HG02973 (cell line): ENCODE measurements around the gene CLK3.

Experiments used
- ATAC-seq: cut with Tn5 transposase; IDR thresholded peaks from one replicate; pipeline ENCODE4 v1.9.1; 2021; ENCODE audit warnings: moderate library complexity; ENCODE audit not compliant: unreplicated experiment

Gene CLK3

DNA sequence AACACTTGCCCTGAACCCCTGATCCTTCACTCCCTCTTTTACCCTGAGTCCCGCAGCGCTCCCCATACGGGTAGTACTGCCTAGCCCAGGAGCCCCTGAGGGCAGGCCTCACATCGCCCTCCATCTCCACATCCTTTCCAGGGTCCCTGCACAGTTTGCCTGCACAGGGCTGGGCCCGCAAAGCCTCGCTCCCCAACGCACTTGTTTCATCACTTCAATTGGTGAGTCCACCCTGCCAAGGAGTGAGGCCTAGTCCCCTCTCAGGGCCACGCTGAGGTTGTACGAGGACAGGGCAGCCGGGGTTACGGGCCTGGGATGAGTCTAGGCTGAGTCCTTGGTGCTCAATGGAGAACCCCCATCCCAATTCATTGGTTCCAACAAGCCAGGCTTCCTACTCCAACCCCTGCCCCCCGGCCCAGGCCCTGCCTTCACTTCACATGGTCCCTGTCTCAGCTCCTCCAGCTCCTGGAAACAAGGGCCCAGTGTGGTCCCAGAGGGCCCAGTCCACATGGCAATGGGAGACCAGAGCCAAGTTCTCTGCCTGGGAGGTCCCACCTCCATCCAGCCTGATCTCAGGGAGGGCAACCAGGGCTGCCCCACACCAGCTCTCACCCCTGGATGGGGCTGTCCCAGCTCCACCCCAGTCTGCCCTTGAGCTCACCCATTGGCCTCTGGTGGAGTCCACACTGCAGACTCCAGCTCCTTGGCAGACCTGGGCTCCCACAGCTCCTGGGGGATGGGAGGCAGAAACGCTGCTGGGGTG, 12.4 kb upstream of the CLK3 start:
- no peak for ATAC-seq

DNA sequence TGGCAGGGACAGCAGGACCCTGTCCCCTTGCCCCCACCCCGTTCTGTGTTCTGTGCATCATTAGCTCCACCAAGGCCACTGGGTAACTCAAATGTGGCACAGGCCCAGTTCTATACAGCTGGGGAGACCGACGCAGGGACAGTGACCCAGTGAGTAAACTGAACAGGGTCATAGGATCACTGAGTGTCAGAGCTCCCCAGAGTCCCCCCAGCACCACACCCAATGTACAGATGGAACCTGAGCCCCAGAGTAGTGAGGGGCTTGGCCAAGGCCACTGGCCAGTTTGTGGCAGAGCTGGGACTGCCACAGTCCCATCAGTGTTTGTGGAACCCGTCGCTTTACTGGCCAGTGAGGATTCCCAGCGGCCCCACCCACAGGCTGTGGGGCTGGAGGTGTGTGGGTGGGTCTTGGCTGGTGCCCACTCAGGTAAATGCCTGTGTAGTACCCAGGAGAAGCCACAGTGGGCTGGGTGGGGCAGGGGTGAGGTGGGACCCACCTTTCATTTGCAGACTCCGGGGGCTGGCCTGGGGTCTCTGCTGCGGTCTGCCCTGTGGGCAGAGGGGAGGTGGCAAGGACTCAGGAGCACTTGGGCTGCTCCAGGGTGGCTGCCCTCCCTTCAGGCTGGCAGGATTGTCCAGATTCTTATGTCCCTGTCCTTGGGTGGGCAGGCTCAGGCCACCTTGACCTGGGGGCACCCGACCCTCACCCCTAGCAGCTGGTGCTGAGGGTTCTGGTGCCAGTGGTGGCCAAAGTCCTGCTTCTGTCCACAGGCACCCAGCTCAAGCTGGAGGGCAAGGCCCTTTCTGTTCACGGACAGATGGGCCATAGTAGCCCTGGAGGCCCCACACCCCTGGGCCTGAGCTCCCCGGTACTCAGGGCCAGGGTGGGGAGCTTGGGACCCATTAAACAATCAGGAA, 11.6 kb upstream of the CLK3 start:
- no peak for ATAC-seq

- no peak for ATAC-seq
Measured at GRCh38 chr15:74604983-74605794, 10.4 kb upstream of the CLK3 start.

DNA sequence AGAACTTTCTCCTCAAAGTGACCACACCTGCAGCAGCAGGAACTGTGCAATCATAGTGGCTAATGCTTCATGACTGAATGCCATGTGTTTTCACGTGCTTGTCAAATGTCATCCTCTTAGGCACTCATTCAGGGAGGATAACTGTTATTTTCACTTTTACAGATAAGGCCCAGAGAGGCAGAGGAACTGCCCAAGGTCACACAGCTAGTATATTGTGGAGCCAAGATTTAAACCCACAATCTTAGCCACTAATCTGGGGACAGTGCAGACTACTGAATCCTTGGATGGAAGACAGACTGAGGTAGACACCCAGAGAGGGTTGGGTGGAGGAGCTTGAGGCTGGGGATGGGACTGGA, 9.9 kb upstream of the CLK3 start:
- no peak for ATAC-seq

- ATAC-seq = no peak
Measured at GRCh38 chr15:74608786-74609185, 6.8 kb upstream of the CLK3 start.

DNA sequence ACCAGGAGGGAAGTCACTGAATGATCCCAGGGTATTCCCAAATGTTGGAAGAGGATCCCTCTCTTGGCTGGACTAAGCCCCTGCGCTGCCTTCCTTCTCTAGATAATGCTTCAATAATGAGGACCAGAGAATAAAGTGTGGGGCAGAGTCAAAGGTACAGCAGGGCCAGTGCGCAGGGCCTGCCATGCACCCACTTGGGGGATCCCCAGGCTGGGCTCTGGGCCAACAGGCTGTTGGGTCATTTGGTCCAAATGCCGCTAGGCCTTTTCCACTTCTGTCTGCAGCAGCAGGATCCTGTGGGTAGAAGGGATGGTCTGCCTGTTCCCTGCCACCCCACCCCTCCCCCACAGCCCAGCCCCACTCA, 5.7 kb upstream of the CLK3 start:
- no peak for ATAC-seq

DNA sequence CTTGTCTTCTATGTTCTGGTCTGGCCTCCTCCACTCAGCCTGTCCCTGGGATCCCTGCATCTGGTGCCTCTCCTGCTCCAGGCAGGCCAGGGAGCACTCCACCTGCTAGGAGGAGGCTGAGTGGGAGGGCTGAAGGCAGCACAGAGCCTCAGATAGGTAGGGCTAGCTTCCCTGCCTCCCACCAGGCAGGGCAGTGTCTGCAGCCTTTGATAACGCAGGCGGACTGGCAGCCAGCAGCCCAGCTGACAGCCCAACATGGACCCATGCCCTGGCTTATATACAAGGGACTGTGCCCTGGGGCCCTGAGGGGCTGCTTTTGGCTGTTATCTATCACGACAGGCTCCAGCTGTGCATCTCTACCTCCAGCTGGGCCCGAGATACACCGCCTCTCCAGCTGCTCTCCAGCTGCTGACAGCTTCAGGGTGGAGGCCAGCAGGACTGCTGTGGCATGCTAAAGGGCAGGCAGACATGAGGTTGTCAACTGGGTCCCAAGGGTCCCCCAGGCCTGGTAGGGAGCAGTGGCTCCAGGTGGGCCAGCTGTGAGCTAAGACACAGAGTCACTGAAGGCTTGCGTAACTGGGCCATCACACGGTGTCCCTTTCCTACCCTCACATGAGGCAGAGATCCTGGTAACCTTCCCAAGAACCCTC, 5.2 kb upstream of the CLK3 start:
- no peak for ATAC-seq

DNA sequence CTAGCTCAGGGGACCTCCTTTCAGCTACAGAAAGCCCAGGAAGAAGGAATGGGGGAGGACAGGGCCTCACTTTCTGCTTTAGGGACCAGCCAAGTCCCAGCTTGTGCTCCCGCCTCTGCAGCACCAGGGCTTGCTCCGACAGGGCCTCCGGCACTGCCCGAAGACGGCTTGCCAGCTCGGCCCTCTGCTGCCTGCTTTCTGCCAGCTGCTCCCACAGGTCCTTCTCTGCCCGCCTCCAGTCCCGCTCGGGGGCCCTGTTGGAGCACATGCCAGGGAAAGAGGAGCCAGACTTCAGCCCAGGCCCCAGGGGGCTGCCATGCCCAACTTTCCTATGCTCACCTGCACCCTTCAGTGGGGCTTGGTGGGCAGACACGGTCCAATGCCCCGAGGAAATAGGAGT, 4.3 kb upstream of the CLK3 start:
- no peak for ATAC-seq

GRCh38 chr15:74611834-74612233, 3.8 kb upstream of the CLK3 start:
- no peak for ATAC-seq

DNA sequence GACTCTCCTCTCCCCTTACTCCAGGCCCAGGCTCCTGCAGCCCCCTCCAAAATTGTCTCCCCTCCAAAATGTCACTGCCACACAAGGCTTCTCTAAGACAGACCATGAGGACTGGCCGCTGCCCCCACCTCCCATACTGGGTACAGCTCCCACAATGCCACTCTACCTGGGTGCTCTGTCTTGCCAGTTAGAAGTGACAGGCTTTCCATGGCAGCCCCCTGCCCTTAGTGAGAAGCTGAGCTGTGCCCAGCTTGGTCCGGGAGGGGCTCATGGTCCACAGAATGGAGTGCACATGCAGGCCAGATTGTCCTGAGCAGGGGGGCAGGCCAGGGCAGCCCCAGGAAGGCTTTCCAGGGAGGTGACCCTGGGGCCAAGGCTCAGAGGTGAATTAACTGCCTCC, 3.0 kb upstream of the CLK3 start:
- ATAC-seq = no peak

DNA sequence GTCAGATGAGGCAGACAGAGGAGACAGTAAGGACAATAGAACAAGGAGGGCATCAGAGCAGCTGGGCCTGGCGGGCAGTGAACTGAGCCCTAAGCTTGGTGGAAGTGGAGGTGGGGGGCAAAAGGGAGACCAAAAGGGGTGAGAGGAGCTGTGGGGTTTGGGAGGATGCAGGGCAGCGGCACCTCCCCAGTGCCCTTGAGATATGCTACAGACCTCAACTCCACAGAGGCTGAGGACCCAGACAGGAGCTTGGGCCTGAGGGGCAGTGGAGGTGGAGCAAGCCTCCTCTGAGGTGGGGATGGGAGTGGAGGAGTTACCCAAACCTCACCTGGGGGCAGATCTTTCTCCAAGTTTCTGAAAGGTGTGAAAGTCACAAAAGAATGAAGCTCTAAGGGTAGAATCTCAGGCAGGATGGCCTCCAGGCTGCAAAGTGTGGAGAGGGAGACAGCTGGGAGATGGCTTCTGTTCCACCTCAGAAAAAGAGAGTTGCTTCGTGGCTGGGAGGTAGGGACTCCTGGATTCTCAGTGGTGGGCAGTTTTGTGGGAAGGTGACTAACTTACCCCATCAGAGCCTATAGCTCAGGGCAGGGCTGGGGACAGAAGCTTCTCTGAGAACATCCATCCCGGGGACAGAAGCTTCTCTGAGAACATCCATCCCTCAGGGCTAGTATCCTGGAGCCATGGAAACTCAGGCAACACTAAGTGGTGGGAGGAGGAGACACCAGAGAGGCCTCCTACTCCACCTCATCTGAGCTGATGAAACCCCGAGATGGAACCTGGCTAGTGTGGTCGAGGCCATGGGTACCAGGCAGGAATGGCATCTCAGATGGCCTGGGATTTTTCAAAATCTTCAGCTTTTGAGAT, 2.3 kb upstream of the CLK3 start:
- ATAC-seq = no peak

DNA sequence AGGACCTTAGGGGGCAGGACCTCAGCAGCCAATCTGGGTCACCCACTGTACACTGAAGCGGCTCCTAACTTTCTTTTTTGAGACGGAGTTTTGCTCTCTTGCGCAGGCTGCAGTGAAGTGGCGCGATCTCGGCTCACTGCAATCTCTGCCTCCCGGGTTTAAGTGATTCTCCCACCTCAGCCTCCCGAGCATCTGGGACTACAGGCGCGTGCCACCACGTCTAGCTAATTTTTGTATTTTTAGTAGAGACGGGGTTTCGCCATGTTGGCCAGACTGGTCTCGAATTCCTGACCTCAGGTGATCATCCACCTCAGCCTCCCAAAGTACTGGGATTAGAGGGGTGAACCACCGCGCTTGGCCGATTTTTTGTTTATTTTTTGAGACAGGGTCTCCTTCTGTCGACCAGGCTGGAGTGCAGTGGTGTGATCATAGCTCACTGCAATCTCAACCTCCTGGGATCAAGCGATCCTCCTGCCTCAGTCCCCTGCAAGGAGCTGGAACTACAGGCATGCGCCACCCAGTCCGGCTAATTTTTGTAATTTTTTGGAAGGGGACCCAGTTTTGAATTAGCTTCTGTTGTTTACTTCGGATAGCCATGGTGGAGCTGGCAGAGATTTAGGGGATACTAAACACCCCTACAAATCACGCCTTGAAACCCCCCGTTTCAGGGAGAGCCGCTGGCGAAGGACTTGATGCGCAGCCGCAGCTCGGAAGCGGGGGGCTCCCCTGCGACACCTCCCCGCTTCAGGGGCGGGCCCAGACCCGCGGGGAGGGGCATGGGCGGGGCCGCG, 1.5 kb upstream of the CLK3 start:
- ATAC-seq = no peak

DNA sequence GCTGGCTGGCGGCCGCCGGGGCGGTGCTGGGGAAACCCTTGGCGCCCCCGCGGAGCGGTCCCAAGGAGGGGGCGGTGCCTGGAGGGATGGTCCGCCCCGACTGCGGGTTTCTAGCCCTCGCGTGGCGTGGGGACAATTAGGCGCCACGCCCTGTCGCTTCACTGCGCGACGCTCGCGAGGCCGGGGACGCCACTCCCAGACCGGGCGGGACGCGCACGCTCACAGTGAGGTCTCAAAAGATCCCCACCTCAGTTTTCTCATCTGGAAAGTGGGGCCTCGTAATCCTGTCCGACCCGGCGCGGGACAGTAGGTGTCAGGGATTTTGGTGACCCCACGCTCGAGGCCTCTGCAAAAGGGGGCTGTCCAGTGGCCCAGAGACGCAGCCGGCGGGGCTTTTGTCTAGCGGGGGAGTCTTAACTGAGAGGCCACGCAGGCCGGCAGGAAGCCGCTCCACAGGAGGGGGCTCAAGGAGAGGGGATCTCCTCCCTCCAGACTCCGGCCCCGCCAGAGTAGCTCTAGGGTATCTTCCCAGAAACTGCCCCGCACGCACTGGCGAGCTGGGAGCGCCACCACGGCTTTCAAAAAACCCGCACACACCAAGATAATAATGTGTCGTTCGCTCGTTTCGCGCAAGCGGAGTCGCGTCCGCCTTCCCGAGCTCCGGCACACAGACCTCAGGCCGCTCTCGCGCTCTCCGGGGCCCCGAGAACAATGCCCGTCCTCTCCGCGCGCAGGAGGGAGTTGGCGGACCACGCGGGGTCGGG, 710 bp upstream of the CLK3 start:
- peak; percentile 42 for ATAC-seq

DNA sequence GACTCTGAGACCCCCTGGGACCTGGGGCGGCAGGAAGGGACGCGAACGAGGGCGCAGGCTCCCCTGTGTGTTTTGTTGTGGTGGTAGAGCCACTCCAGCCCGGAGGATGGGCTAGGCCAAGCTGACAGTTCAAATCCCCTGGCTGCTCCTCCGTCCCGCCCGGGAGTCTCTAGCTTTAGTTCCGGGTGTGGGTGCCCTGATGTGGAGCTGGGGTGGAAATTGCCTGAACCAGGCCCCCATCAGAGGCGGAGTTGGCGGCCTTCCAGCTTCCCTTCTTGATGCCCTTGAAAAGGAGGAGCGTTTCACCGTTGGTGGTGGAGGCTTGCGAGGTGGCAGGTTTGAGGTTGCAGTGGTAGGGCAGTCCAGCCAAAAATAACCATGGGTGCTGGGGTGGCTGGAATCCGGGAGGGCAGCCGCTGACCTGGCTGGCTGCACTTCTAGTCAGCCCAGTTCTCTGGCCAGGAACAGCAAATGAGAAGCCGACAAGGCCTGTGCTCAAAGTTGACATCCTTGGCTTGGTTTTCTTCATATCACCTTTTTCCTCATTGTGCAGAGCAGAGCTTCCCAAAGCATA, 817 bp downstream of the CLK3 start:
- ATAC-seq = no peak

GRCh38 chr15:74616996-74617395, 1.4 kb downstream of the CLK3 start:
- no peak for ATAC-seq

DNA sequence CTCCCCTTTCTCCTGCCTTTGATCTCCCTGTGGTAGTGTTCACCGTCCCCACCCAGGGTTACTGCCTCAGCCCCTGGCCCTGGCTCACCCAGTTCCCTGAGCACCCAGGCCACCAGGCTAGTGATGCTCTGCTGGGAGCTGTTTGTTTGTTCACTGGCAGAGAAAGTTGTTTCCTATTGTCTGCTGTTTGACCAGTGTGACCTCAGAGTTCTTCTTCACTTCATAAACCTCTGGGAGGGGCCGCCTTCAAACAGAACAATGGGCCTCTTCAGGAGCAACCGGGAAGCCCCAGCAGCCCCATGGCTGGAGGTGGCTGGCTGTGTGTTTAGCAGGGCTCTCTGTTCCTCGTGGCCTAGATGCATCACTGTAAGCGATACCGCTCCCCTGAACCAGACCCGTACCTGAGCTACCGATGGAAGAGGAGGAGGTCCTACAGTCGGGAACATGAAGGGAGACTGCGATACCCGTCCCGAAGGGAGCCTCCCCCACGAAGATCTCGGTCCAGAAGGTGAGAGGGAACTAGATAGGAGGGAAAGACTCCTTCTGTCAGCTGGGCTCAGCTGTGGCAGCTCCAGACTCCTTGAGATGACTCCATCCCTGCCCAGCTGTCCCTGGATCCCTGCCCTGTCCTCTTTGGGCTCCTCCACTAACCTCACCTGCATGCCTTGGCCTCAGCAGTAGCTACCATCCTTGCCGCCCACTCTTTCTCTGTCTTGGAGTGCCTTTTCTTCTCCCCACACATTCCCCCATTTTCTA, 3.4 kb downstream of the CLK3 start:
- ATAC-seq = no peak

- no peak for ATAC-seq
Measured at GRCh38 chr15:74619916-74620635, 4.4 kb downstream of the CLK3 start.
